Neuronal stem cell (in vitro differentiated cells): Measurements from ENCODE around the gene MTF1.
"Not testable (repeated sequence)": the region's sequence is repeated elsewhere in the genome, so short reads cannot be mapped to it uniquely, and the experiment has no call there.

Source experiments
- DNase-seq: peaks from one replicate; pipeline ENCODE4 v3.0.0-alpha.2; 2013; ENCODE audit warnings: low spot score
- H2AFZ ChIP-seq: one replicate; pipeline ENCODE4 v1.6.1; 2013; ENCODE audit warnings: mild to moderate bottlenecking, low read length, inconsistent platforms
- H2AK5ac ChIP-seq: 2 replicates; pipeline ENCODE4 v1.6.1; 2013; ENCODE audit warnings: low read depth, mild to moderate bottlenecking, inconsistent platforms, low read length, moderate library complexity, mixed read lengths
- H2BK120ac ChIP-seq: 2 replicates; pipeline ENCODE4 v1.6.1; 2013; ENCODE audit warnings: low read depth, mild to moderate bottlenecking, inconsistent platforms, low read length, moderate library complexity, mixed read lengths
- H2BK12ac ChIP-seq: one replicate; pipeline ENCODE4 v1.6.1; 2013; ENCODE audit warnings: low read length, inconsistent platforms
- H2BK15ac ChIP-seq: 2 replicates; pipeline ENCODE4 v1.6.1; 2013; ENCODE audit warnings: mild to moderate bottlenecking, low read length, inconsistent platforms, mixed read lengths
- H2BK5ac ChIP-seq: one replicate; pipeline ENCODE4 v1.6.1; 2013; ENCODE audit warnings: inconsistent platforms, mild to moderate bottlenecking, low read length, moderate library complexity
- H3K14ac ChIP-seq: one replicate; pipeline ENCODE4 v1.6.1; 2013; ENCODE audit warnings: low read length, inconsistent platforms
- H3K18ac ChIP-seq: 2 replicates; pipeline ENCODE4 v1.6.1; 2013; ENCODE audit warnings: low read length, inconsistent platforms
- H3K23ac ChIP-seq: 2 replicates; pipeline ENCODE4 v1.6.1; 2013; ENCODE audit warnings: low read depth, mild to moderate bottlenecking, mixed read lengths, low read length, inconsistent platforms; ENCODE audit not compliant: poor library complexity
- H3K27ac ChIP-seq: replicated peaks from 3 replicates; pipeline ENCODE4 v1.5.1; 2013; ENCODE audit warnings: low read length, inconsistent platforms
- H3K27me3 ChIP-seq, 3 experiments: 2 replicates each; pipeline ENCODE4 v1.6.1; 2013; ENCODE audit warnings: low read length in 3 of 3, mild to moderate bottlenecking in 2 of 3, inconsistent platforms in 1 of 3, low read depth in 1 of 3, mixed read lengths in 1 of 3, moderate library complexity in 1 of 3; ENCODE audit not compliant: control insufficient read depth in 3 of 3, insufficient read depth in 3 of 3
- H3K36me3 ChIP-seq, 2 donors: replicated peaks in 1 of 2; 2 replicates each; pipeline ENCODE4 v1.6.1; 2013; ENCODE audit warnings: low read length in 2 of 2; ENCODE audit not compliant: control insufficient read depth in 2 of 2, insufficient read depth in 2 of 2
- H3K4ac ChIP-seq: 2 replicates; pipeline ENCODE4 v1.6.1; 2013; ENCODE audit warnings: inconsistent platforms, mild to moderate bottlenecking, low read length, moderate library complexity
- H3K4me1 ChIP-seq, 2 donors: 1 replicate in 1 of 2; 2 replicates in 1 of 2; pipeline ENCODE4 v1.6.1; 2013; ENCODE audit warnings: low read length in 2 of 2, low read depth in 1 of 2; ENCODE audit not compliant: control insufficient read depth in 2 of 2, insufficient read depth in 1 of 2
- H3K4me2 ChIP-seq: one replicate; pipeline ENCODE4 v1.6.1; 2013; ENCODE audit warnings: mild to moderate bottlenecking, low read length, inconsistent platforms; ENCODE audit not compliant: insufficient read depth, poor library complexity, severe bottlenecking
- H3K4me3 ChIP-seq, 2 donors: 2 replicates each; pipeline ENCODE4 v1.5.1; 2013; ENCODE audit warnings: low read length in 2 of 2, mild to moderate bottlenecking in 2 of 2, inconsistent platforms in 1 of 2, moderate library complexity in 1 of 2
- H3K79me1 ChIP-seq: one replicate; pipeline ENCODE4 v1.6.1; 2013; ENCODE audit warnings: low read depth, mild to moderate bottlenecking, inconsistent platforms, low read length, moderate library complexity
- H3K9ac ChIP-seq: one replicate; pipeline ENCODE4 v1.6.1; 2013; ENCODE audit warnings: mild to moderate bottlenecking, low read depth, low read length, inconsistent platforms; ENCODE audit not compliant: poor library complexity
- H3K9me3 ChIP-seq, 2 donors: replicated peaks in 1 of 2; 2 replicates each; pipeline versions ENCODE3 to v1.6.1; 2013; ENCODE audit warnings: low read length in 2 of 2, mild to moderate bottlenecking in 2 of 2, inconsistent platforms in 1 of 2, low read depth in 1 of 2, mixed read lengths in 1 of 2, moderate library complexity in 1 of 2; ENCODE audit not compliant: control insufficient read depth in 2 of 2, insufficient read depth in 1 of 2
- H4K8ac ChIP-seq: one replicate; pipeline ENCODE4 v1.6.1; 2013; ENCODE audit warnings: low read depth, mild to moderate bottlenecking, inconsistent platforms, low read length, moderate library complexity
- H4K91ac ChIP-seq: one replicate; pipeline ENCODE4 v1.6.1; 2013; ENCODE audit warnings: low read length, low read depth, mild to moderate bottlenecking, inconsistent platforms; ENCODE audit not compliant: poor library complexity
- WGBS, 2 donors: extraction: QIAGEN DNeasy Blood & Tissue Kit; methylation state at CpG; one replicate each; pipeline ENCODE4 v1.1.7; 2013; ENCODE audit warnings: missing lambda C conversion rate in 2 of 2, mixed read lengths in 1 of 2; ENCODE audit not compliant: insufficient read length in 2 of 2, insufficient replicate concordance in 1 of 2; ENCODE audit errors: extremely low coverage in 2 of 2; 5-methylcytosine and 5-hydroxymethylcytosine counted together

Gene MTF1

GRCh38 chr1:37771440-37771839, 88.0 kb downstream of the MTF1 start:
- not testable (repeated sequence) for H3K9me3 ChIP-seq, H4K8ac ChIP-seq, DNase-seq, H4K91ac ChIP-seq, H2BK120ac ChIP-seq, H3K79me1 ChIP-seq, H2AK5ac ChIP-seq, H2BK12ac ChIP-seq, H3K4me1 ChIP-seq, H3K14ac ChIP-seq, H3K4ac ChIP-seq, H3K27ac ChIP-seq, H3K4me2 ChIP-seq, H3K23ac ChIP-seq, H3K4me3 ChIP-seq, H3K36me3 ChIP-seq, H2BK15ac ChIP-seq, H2AFZ ChIP-seq, H3K18ac ChIP-seq, H2BK5ac ChIP-seq, H3K9ac ChIP-seq
- H3K27me3 ChIP-seq: peaks cover 3 to 33% (median 13%) of the 10 kb centered on the region in 3 experiments

- H3K18ac ChIP-seq: no peak overlapping the region
- H2AK5ac ChIP-seq: no peak overlapping the region
- no peak overlapping the region for H4K91ac ChIP-seq
- no peak overlapping the region for H2AFZ ChIP-seq
- no peak overlapping the region for H4K8ac ChIP-seq
- no peak overlapping the region for H3K14ac ChIP-seq
- no peak overlapping the region for H3K9ac ChIP-seq
- no peak overlapping the region for H3K4me3 ChIP-seq
- WGBS, 2 donors: no CpG with 5 or more reads among the region's 2 CpGs
- H3K4me2 ChIP-seq: no peak overlapping the region
- H3K4me1 ChIP-seq: peaks cover 4 to 8% of the 10 kb centered on the region in 2 donors
- DNase-seq: no peak
- H3K79me1 ChIP-seq: peaks cover 2% of the 10 kb centered on the region
- H2BK120ac ChIP-seq: no peak overlapping the region
- H2BK12ac ChIP-seq: no peak overlapping the region
- no peak overlapping the region for H3K23ac ChIP-seq
- no peak overlapping the region for H2BK5ac ChIP-seq
- no peak overlapping the region for H3K27ac ChIP-seq
- H3K36me3 ChIP-seq: no peaks in the 10 kb centered on the region
- peaks cover 19 to 73% (median 53%) of the 10 kb centered on the region in 3 experiments for H3K27me3 ChIP-seq
- H3K9me3 ChIP-seq: peaks cover 0 to 8% of the 10 kb centered on the region in 2 donors
- H2BK15ac ChIP-seq: no peak overlapping the region
- no peak overlapping the region for H3K4ac ChIP-seq
Measured at GRCh38 chr1:37767488-37767887, 91.9 kb downstream of the MTF1 start.

DNA sequence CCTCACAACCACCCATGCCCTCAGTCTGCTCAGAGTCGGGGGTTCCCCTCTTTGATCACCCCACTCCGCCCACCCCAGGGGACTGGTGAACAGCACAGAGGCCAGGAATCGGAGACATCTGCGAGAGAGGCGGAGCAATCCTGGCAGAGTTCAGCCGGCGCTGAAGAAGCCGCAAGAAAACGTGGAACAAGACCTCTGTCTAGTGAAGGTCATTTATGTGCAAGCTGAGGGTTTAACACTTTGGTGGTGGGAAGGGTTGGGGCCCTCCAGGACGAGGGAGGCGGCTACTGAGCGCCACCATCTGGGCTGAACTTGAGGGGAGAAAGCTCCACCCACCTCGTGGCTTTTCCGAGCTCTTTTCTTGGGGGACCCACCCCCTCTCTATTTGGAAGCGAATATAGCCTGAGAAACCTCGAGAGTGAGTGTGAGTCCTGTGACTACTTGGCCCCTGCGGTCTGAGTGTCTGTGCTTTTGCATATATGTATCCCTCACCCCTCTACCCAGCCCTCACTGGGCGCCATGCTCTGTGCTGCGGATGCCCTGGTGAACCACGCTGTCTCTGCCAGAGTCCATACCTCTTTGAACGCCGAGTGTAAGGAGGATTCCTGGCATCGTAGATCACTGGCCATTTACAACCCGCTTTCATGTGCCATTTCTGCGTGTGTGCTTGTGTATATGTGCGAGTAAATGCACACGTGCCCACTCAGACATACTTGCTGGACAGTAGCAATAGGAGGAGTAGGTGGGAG, 93.3 kb downstream of the MTF1 start:
- peak overlapping the region; percentile 30 for H3K9ac ChIP-seq
- no peak overlapping the region for H2BK12ac ChIP-seq
- no peak for DNase-seq
- H2AK5ac ChIP-seq: no peak overlapping the region
- peak overlapping the region; percentile 65 for H3K23ac ChIP-seq
- peak overlapping the region; percentile 8 for H3K14ac ChIP-seq
- H3K4me1 ChIP-seq: peaks cover 4 to 8% of the 10 kb centered on the region in 2 donors
- no peak overlapping the region for H4K91ac ChIP-seq
- no peak overlapping the region for H2BK120ac ChIP-seq
- H3K27me3 ChIP-seq: peaks cover 19 to 86% (median 65%) of the 10 kb centered on the region in 3 experiments
- no peak overlapping the region for H3K27ac ChIP-seq
- H2BK15ac ChIP-seq: no peak overlapping the region
- H3K9me3 ChIP-seq: peaks cover 0 to 8% of the 10 kb centered on the region in 2 donors
- no peak overlapping the region for H3K4me3 ChIP-seq
- WGBS, 2 donors: no CpG with 5 or more reads among the region's 27 CpGs
- H3K18ac ChIP-seq: no peak overlapping the region
- no peak overlapping the region for H3K4ac ChIP-seq
- no peak overlapping the region for H2BK5ac ChIP-seq
- H3K4me2 ChIP-seq: no peak overlapping the region
- peaks cover 2% of the 10 kb centered on the region for H3K79me1 ChIP-seq
- peak overlapping the region; percentile 78 for H2AFZ ChIP-seq
- H3K36me3 ChIP-seq: no peaks in the 10 kb centered on the region
- H4K8ac ChIP-seq: peak overlapping the region; percentile 17

- Histone ChIP-seq H2BK120ac (no peak within 1 kb of the TSS), H3K18ac (no peak within 1 kb of the TSS), H3K14ac (peak within 1 kb of the TSS; percentile 66), H2BK15ac (no peak within 1 kb of the TSS), H4K8ac (no peak within 1 kb of the TSS), H2BK5ac (no peak within 1 kb of the TSS), H3K4me2 (no peak within 1 kb of the TSS), H3K4me3 (peak within 1 kb of the TSS in 1 of 2 donors; percentile 5), H3K4me1 (peaks cover 4 to 8% of the 10 kb centered on the region in 2 donors), H4K91ac (no peak within 1 kb of the TSS), H3K79me1 (peaks cover 2% of the 10 kb centered on the region), H3K9me3 (peaks cover 0 to 8% of the 10 kb centered on the region in 2 donors), H3K23ac (peak within 1 kb of the TSS; percentile 65), H3K27me3 (peaks cover 16 to 91% (median 69%) of the 10 kb centered on the region in 3 experiments), H3K27ac (no peak within 1 kb of the TSS), H3K36me3 (no peaks in the 10 kb centered on the region), H3K4ac (no peak within 1 kb of the TSS), H3K9ac (peak within 1 kb of the TSS; percentile 1), H2BK12ac (no peak within 1 kb of the TSS), H2AK5ac (no peak within 1 kb of the TSS), H2AFZ (peak within 1 kb of the TSS; percentile 78)
- DNase-seq: no peak
- no CpG with 5 or more reads among the region's 33 CpGs for WGBS, 2 donors
Measured at GRCh38 chr1:37764888-37765441, 94.4 kb downstream of the MTF1 start, which contains the start of gene EPHA10. Gene EPHA10 (minus strand): TSS chr1:37765120. CDS start chr1:37765066, 54 bp downstream.
